HepG2 (cell line): ENCODE measurements around the gene CASP12. TPM values are rescaled to one million over a fixed set of nuclear protein-coding genes. Genes with fewer than 3 reads are reported as not detected.

Experiments used
- ATAC-seq: fragments of 200-7000 bp; cut with Tn5 transposase; 3 replicates; pipeline ENCODE4 v1.9.1; 2020; ENCODE audit warnings: mild to moderate bottlenecking, moderate library complexity
- BruUV-seq: library from RNA; stranded (reverse); fragments of 400-500 nt; replicated peaks from 2 replicates; lab custom pipeline; 2021; lab: Mats Ljungman, UMichigan
- CTCF ChIA-PET: fragments of 300-600 bp; formaldehyde crosslinking; extraction: SDS; loops from one replicate; lab custom pipeline; 2021; ENCODE audit warnings: low total read pairs, inconsistent platforms, low intra/inter-chr PET ratio; lab: Yijun Ruan, JAX
- POLR2A ChIA-PET: fragments of 350-600 bp; sonication (Branson Sonifier 250); formaldehyde crosslinking; loops from one replicate; lab custom pipeline; 2020; ENCODE audit warnings: antibody characterized with exemption, inconsistent platforms; lab: Yijun Ruan, JAX
- DNase-seq: peaks from one replicate; pipeline ENCODE4 v3.0.0-alpha.2; 2015; ENCODE audit warnings: low spot score
- FAIRE-seq: peaks from 3 replicates; lab custom pipeline; 2011; peaks lifted over from hg19 to GRCh38; lab: Jason Lieb, UNC
- H2AFZ ChIP-seq: one replicate; pipeline ENCODE4 v1.6.1; 2011; ENCODE audit warnings: low read length, inconsistent platforms
- H3K27ac ChIP-seq: fragments of 300-600 bp; 3 replicates; pipeline ENCODE4 v1.8.0; 2011; ENCODE audit warnings: mixed run types, mild to moderate bottlenecking, mixed read lengths, low read length, inconsistent platforms; ENCODE audit not compliant: insufficient read depth; ENCODE audit errors: extremely low read length
- H3K27me3 ChIP-seq, 2 experiments: fragments of 200-600 bp in 1 of 2; 2 replicates in 1 of 2; 3 replicates in 1 of 2; pipeline versions ENCODE4 v1.6.0 to v1.8.0; 2011; ENCODE audit warnings: low read length in 2 of 2, mild to moderate bottlenecking in 2 of 2, moderate library complexity in 2 of 2, inconsistent platforms in 1 of 2; ENCODE audit not compliant: insufficient read depth in 2 of 2, control insufficient read depth in 1 of 2
- H3K36me3 ChIP-seq, 2 experiments: fragments of 200-600 bp in 1 of 2; replicated peaks in 1 of 2; 2 replicates in 1 of 2; 3 replicates in 1 of 2; pipeline versions ENCODE4 v1.5.1 to v1.8.0; 2011; ENCODE audit warnings: low read length in 2 of 2, inconsistent platforms in 1 of 2; ENCODE audit not compliant: insufficient read depth in 2 of 2, control insufficient read depth in 1 of 2
- H3K4me1 ChIP-seq: 2 replicates; pipeline ENCODE4 v1.5.1; 2012; ENCODE audit warnings: low read length, inconsistent platforms; ENCODE audit not compliant: insufficient read depth
- H3K4me2 ChIP-seq: 2 replicates; pipeline ENCODE4 v1.6.0; 2011; ENCODE audit warnings: low read depth, low read length, inconsistent platforms
- H3K4me3 ChIP-seq, 3 experiments: fragments of 200-600 bp in 1 of 3; sonication (generic), shearing (Covaris generic) in 1 of 3; replicated peaks in 1 of 3; 2 replicates each; pipeline ENCODE4 v1.5.1; 2011 to 2016; ENCODE audit warnings: low read length in 3 of 3, inconsistent platforms in 2 of 3, low read depth in 2 of 3, mild to moderate bottlenecking in 2 of 3, control low read depth in 1 of 3, mixed read lengths in 1 of 3; ENCODE audit not compliant: insufficient read depth in 1 of 3
- H3K79me2 ChIP-seq: one replicate; pipeline ENCODE4 v1.6.1; 2011; ENCODE audit warnings: low read length, inconsistent platforms; ENCODE audit not compliant: insufficient read depth
- H3K9ac ChIP-seq: 2 replicates; pipeline ENCODE4 v1.6.0; 2011; ENCODE audit warnings: mild to moderate bottlenecking, low read depth, low read length, inconsistent platforms; ENCODE audit not compliant: insufficient read depth
- H3K9me3 ChIP-seq: 2 replicates; pipeline ENCODE4 v1.5.1; 2012; ENCODE audit warnings: mild to moderate bottlenecking, low read length
- H4K20me1 ChIP-seq: 2 replicates; pipeline ENCODE4 v1.6.0; 2011; ENCODE audit warnings: inconsistent platforms, mild to moderate bottlenecking, low read length, moderate library complexity; ENCODE audit not compliant: insufficient read depth
- ETV5 ChIP-seq: IDR thresholded peaks from 2 replicates; pipeline ENCODE4 v1.6.1; 2018; ENCODE audit warnings: missing biosample characterization, missing genetic modification reagents, inconsistent platforms, borderline replicate concordance
- FOXA1 ChIP-seq, 2 experiments: fragments of 450-650 bp in 1 of 2; sonication (generic) in 1 of 2; formaldehyde crosslinking in 1 of 2; IDR thresholded peaks; 2 replicates each; pipeline versions ENCODE4 v1.4.0 to v1.6.1; 2016 to 2020; ENCODE audit warnings: missing genetic modification reagents in 1 of 2
- FOXC1 ChIP-seq: sonication (generic); formaldehyde crosslinking; IDR thresholded peaks from 2 replicates; pipeline ENCODE4 v1.8.0; 2022; ENCODE audit warnings: mild to moderate bottlenecking, missing genetic modification reagents, borderline replicate concordance
- FOXP1 ChIP-seq, 2 experiments: fragments of 450-650 bp in 1 of 2; IDR thresholded peaks; 2 replicates each; pipeline ENCODE4 v1.6.1; 2017 to 2018; ENCODE audit warnings: antibody characterized with exemption in 1 of 2
- HOXA3 ChIP-seq: sonication (generic); formaldehyde crosslinking; IDR thresholded peaks from 2 replicates; pipeline ENCODE4 v1.5.0; 2020; ENCODE audit warnings: missing genetic modification reagents
- KAT8 ChIP-seq: IDR thresholded peaks from 2 replicates; pipeline ENCODE4 v1.6.1; 2016; ENCODE audit warnings: missing genetic modification reagents, missing compliant biosample characterization
- MED1 ChIP-seq: sonication (generic); formaldehyde crosslinking; IDR thresholded peaks from 2 replicates; pipeline ENCODE4 v1.4.0; 2020; ENCODE audit warnings: missing genetic modification reagents
- RFX5 ChIP-seq: IDR thresholded peaks from 2 replicates; pipeline ENCODE4 v1.6.1; 2011; ENCODE audit warnings: low read depth, low read length, improper control_type of control experiment
- SNRNP70 ChIP-seq: fragments of 200-400 bp; formaldehyde crosslinking; IDR thresholded peaks from 2 replicates; pipeline ENCODE4 v1.6.1; 2017; ENCODE audit warnings: mild to moderate bottlenecking, low read depth, low read length, moderate library complexity
- TEF ChIP-seq: sonication (generic); formaldehyde crosslinking; IDR thresholded peaks from 2 replicates; pipeline ENCODE4 v1.5.0; 2020; ENCODE audit warnings: missing genetic modification reagents
- TFAP4 ChIP-seq: sonication (generic); IDR thresholded peaks from 2 replicates; pipeline ENCODE4 v1.6.1; 2016; ENCODE audit warnings: low read depth, borderline replicate concordance
- YY1 ChIP-seq: IDR thresholded peaks from 2 replicates; pipeline ENCODE4 v1.6.1; 2011; ENCODE audit warnings: low read length, low read depth, moderate library complexity, mild to moderate bottlenecking; ENCODE audit not compliant: insufficient read depth, insufficient replicate concordance
- ZFX ChIP-seq: sonication (generic); formaldehyde crosslinking; IDR thresholded peaks from 2 replicates; pipeline ENCODE4 v1.4.0; 2020; ENCODE audit warnings: mild to moderate bottlenecking, low read depth, missing genetic modification reagents, moderate library complexity
- ZNF3 ChIP-seq: IDR thresholded peaks from 2 replicates; pipeline ENCODE4 v1.7.0; 2017; ENCODE audit warnings: inconsistent platforms
- ZNF547 ChIP-seq: sonication (generic); formaldehyde crosslinking; IDR thresholded peaks from 2 replicates; pipeline ENCODE4 v1.5.1; 2020; ENCODE audit warnings: mild to moderate bottlenecking, missing genetic modification reagents
- WGBS: methylation state at CpG from one replicate; pipeline ENCODE4 v1.1.6; 2017; ENCODE audit warnings: low lambda C conversion rate; 5-methylcytosine and 5-hydroxymethylcytosine counted together
- in situ Hi-C: cut with HindIII; loops from 2 replicates; pipeline ENCODE4 v1.10.0; 2017; ENCODE audit warnings: low pct_unique_long_range_greater_than_20kb; ENCODE audit not compliant: extremely low pct_ligation_motif_present
- intact Hi-C: fragments of 100-400 bp; cut with micrococcal nuclease; formaldehyde crosslinking; loops from one replicate; pipeline ENCODE4 v1.10.0; 2022; ENCODE audit not compliant: unreplicated experiment
- polyA plus RNA-seq, 8 experiments: library from polyadenylated mRNA; depleted of rRNA in 3 of 8; stranded (reverse) in 7 of 8; unstranded in 1 of 8; fragments of >200 nt; fragmentation: Illumina TruSeq in 4 of 8; extraction: Trizol in 4 of 8; gene quantifications; 2 replicates each; pipeline versions ENCODE4 v1.2.1 to v1.2.3, GENCODE V29; 2011 to 2016; ENCODE audit warnings: low read depth in 4 of 8, missing spikeins in 1 of 8, mixed read lengths in 1 of 8; ENCODE audit not compliant: insufficient read depth in 1 of 8
- total RNA-seq, 5 experiments: library from RNA; depleted of rRNA; stranded (reverse); fragments of >200 nt; fragmentation: Illumina TruSeq; extraction: Trizol; gene quantifications; 2 replicates each; pipeline ENCODE4 v1.2.3, GENCODE V29; 2016; ENCODE audit warnings: low read depth in 1 of 5
- TF ChIP-seq, protein P1 (sequence below): sonication (generic); formaldehyde crosslinking; IDR thresholded peaks from 2 replicates; pipeline ENCODE4; 2020; ENCODE audit warnings: missing genetic modification reagents, mild to moderate bottlenecking, borderline replicate concordance
- TF ChIP-seq, protein P2 (sequence below): sonication (generic); formaldehyde crosslinking; IDR thresholded peaks from 2 replicates; pipeline ENCODE4 v1.4.0; 2020; ENCODE audit warnings: low read depth, missing genetic modification reagents

CASP12 gene
- total and polyA plus RNA-seq, 2 of the 13 experiments (the other 11 are each of a cell fraction or from before 2014, with no cell fraction given), result not detected

DNA sequence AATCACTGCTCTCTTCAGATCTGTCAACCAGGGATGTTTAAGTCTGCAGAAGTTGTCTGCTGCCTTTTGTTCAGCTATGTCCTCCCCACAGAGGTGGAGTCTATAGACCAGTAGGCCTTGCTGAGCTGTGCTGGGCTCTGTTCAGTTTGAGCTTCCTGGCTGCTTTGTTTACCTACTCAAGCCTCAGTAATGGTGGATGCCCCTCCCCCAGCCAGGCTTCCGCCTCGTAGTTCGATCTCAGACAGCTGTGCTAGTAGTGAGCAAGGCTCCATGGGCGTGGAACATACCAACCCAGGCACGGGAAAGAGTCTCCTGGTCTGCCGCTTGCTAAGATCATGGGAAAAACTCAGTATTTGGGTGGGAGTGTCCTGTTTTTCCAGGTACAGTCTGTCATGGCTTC is 27.6 kb upstream of the CASP12 start:
- H4K20me1 ChIP-seq, result no peaks in the 10 kb centered on the region
- CTCF ChIA-PET, result no interaction called here
- in situ Hi-C loops (no loop called here), intact Hi-C loops (no loop called here)
- no peaks in the 10 kb centered on the region for H3K4me1 ChIP-seq
- H3K4me2 ChIP-seq, result peak overlapping the region; percentile 67
- H3K4me3 ChIP-seq, result peak overlapping the region; percentile 30 to 64 (median 48); a peak in 5 of 6 replicates
- H3K27me3 ChIP-seq, result no peaks in the 10 kb centered on the region
- H3K9ac ChIP-seq, result no peak overlapping the region
- 17% methylated on average over 2 of the region's 6 CpGs for WGBS
- peak; percentile 7 for DNase-seq
- no TSS peak for BruUV-seq
- no peaks in the 10 kb centered on the region for H3K79me2 ChIP-seq
- H2AFZ ChIP-seq, result no peak overlapping the region
- H3K9me3 ChIP-seq, result no peaks in the 10 kb centered on the region
- FAIRE-seq, result no peak
- ATAC-seq, result peak; percentile 80
- no peaks in the 10 kb centered on the region for H3K36me3 ChIP-seq
- no peak overlapping the region for H3K27ac ChIP-seq
- POLR2A ChIA-PET, result no interaction called here
- TF ChIP-seq MED1 (CRISPR knock-in tag), result 0 out of 2 replicates have a peak, but pooled peaks have one; percentile 21
- no peak for TF ChIP-seq TEF (CRISPR knock-in tag)
- peak; percentile 41; the same call in 1 of the 2 replicates for TF ChIP-seq KAT8 (CRISPR knock-in tag)
- TF ChIP-seq FOXC1, result peak; percentile 63; the same call in 1 of the 2 replicates
- peak; percentile 65 for TF ChIP-seq YY1
- TF ChIP-seq HOXA3 (CRISPR knock-in tag), result peak; percentile 33; the same call in 1 of the 2 replicates
- TF ChIP-seq RFX5, result no peak
- TF ChIP-seq FOXP1 (IDR thresholded peaks at IDR 0.05), result no peak
- TF ChIP-seq FOXP1 (CRISPR knock-in tag; IDR thresholded peaks at IDR 0.05), result 0 out of 2 replicates have a peak, but pooled peaks have one; percentile 21
- peak; percentile 47; the same call in 1 of the 2 replicates for TF ChIP-seq ETV5
- no peak for TF ChIP-seq ZNF3 (CRISPR knock-in tag)
- TF ChIP-seq ZFX, result peak; percentile 54; the same call in 1 of the 2 replicates
- TF ChIP-seq SNRNP70, result no peak
- TF ChIP-seq ZNF547, result no peak
- TF ChIP-seq, protein P1, sequence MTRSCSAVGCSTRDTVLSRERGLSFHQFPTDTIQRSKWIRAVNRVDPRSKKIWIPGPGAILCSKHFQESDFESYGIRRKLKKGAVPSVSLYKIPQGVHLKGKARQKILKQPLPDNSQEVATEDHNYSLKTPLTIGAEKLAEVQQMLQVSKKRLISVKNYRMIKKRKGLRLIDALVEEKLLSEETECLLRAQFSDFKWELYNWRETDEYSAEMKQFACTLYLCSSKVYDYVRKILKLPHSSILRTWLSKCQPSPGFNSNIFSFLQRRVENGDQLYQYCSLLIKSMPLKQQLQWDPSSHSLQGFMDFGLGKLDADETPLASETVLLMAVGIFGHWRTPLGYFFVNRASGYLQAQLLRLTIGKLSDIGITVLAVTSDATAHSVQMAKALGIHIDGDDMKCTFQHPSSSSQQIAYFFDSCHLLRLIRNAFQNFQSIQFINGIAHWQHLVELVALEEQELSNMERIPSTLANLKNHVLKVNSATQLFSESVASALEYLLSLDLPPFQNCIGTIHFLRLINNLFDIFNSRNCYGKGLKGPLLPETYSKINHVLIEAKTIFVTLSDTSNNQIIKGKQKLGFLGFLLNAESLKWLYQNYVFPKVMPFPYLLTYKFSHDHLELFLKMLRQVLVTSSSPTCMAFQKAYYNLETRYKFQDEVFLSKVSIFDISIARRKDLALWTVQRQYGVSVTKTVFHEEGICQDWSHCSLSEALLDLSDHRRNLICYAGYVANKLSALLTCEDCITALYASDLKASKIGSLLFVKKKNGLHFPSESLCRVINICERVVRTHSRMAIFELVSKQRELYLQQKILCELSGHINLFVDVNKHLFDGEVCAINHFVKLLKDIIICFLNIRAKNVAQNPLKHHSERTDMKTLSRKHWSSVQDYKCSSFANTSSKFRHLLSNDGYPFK, result peak; percentile 64; the same call in 1 of the 2 replicates
- peak; percentile 51; the same call in 1 of the 2 replicates for TF ChIP-seq TFAP4
- TF ChIP-seq, protein P2, sequence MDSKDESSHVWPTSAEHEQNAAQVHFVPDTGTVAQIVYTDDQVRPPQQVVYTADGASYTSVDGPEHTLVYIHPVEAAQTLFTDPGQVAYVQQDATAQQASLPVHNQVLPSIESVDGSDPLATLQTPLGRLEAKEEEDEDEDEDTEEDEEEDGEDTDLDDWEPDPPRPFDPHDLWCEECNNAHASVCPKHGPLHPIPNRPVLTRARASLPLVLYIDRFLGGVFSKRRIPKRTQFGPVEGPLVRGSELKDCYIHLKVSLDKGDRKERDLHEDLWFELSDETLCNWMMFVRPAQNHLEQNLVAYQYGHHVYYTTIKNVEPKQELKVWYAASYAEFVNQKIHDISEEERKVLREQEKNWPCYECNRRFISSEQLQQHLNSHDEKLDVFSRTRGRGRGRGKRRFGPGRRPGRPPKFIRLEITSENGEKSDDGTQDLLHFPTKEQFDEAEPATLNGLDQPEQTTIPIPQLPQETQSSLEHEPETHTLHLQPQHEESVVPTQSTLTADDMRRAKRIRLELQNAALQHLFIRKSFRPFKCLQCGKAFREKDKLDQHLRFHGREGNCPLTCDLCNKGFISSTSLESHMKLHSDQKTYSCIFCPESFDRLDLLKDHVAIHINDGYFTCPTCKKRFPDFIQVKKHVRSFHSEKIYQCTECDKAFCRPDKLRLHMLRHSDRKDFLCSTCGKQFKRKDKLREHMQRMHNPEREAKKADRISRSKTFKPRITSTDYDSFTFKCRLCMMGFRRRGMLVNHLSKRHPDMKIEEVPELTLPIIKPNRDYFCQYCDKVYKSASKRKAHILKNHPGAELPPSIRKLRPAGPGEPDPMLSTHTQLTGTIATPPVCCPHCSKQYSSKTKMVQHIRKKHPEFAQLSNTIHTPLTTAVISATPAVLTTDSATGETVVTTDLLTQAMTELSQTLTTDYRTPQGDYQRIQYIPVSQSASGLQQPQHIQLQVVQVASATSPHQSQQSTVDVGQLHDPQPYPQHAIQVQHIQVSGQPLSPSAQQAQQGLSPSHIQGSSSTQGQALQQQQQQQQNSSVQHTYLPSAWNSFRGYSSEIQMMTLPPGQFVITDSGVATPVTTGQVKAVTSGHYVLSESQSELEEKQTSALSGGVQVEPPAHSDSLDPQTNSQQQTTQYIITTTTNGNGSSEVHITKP (CRISPR knock-in tag), result peak; percentile 47; the same call in 1 of the 2 replicates
- TF ChIP-seq FOXA1 (IDR thresholded peaks at IDR 0.05), result no peak
- TF ChIP-seq FOXA1 (CRISPR knock-in tag; IDR thresholded peaks at IDR 0.05), result peak; percentile 47; the same call in 1 of the 2 replicates
